ENCODE measurements around the gene PXMP2. TPM values are rescaled to one million over a fixed set of nuclear protein-coding genes. Genes with fewer than 3 reads are reported as not detected.

The PXMP2 gene
- total RNA-seq, 4 donors from 2014 or later: 25.7 to 57.6 (median 38.4) TPM

DNA sequence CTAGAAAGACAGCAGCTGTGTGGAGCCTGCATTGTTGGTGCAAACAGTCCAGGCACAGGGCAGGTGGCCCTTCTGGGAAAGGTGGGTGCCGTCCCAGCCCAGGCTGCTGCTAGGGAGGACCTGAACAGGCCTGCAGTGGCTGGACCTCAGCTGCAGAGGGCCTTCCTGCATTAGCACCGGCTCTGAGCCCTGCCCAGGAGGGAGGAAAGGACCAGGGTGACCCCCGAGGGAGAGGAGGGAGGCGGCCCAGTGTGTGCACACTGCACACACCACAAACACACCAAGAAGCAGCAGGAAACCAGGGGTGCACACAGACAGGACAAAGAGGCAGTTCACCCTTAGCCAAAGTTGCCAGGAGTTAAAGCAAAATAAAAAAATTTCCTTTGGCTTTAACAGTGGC, 15.3 kb downstream of the PXMP2 start:
- intact Hi-C loops (cut with DNase I): no loop called here
- TF ChIP-seq POLR2A (IDR thresholded peaks at IDR 0.05): no peak
- TF ChIP-seq, protein P1, sequence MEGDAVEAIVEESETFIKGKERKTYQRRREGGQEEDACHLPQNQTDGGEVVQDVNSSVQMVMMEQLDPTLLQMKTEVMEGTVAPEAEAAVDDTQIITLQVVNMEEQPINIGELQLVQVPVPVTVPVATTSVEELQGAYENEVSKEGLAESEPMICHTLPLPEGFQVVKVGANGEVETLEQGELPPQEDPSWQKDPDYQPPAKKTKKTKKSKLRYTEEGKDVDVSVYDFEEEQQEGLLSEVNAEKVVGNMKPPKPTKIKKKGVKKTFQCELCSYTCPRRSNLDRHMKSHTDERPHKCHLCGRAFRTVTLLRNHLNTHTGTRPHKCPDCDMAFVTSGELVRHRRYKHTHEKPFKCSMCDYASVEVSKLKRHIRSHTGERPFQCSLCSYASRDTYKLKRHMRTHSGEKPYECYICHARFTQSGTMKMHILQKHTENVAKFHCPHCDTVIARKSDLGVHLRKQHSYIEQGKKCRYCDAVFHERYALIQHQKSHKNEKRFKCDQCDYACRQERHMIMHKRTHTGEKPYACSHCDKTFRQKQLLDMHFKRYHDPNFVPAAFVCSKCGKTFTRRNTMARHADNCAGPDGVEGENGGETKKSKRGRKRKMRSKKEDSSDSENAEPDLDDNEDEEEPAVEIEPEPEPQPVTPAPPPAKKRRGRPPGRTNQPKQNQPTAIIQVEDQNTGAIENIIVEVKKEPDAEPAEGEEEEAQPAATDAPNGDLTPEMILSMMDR (IDR thresholded peaks at IDR 0.05): no peak
- no peaks in the 10 kb centered on the region for H3K27me3 ChIP-seq
- no peak overlapping the region for H3K4me3 ChIP-seq (replicated peaks in 1 of 3)
- no peak overlapping the region for H3K27ac ChIP-seq
- H3K9me3 ChIP-seq: no peaks in the 10 kb centered on the region
- no peak for DNase-seq
- H3K4me1 ChIP-seq: no peaks in the 10 kb centered on the region
- WGBS, 2 donors: 56 to 100% methylated on average over 1 to 2 of the region's 4 CpGs
- H3K36me3 ChIP-seq: no peaks in the 10 kb centered on the region

DNA sequence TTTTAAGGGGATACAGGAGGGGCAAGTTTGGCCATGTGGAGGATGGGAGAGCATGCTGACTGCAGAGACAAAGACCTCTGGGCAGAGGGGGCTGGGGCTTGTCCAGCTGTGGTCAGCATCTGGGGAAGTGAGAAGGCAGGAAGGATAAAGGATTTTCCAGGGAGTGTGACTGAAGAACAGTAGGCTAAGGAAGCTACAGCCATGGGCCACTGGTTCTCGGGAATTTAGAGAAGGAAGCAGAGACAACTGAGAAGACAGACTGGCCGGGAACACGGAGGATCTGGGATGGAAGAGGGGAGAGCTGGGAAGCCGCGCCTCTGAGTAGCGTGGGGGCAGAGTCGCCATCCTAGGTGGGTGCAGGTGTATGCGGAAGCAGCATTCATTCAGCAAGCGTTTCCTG, 16.3 kb downstream of the PXMP2 start:
- Histone ChIP-seq H3K36me3 (no peaks in the 10 kb centered on the region), H3K4me3 (replicated peaks in 1 of 3) (no peak overlapping the region), H3K4me1 (no peaks in the 10 kb centered on the region), H3K27ac (no peak overlapping the region), H3K9me3 (no peaks in the 10 kb centered on the region), H3K27me3 (no peaks in the 10 kb centered on the region)
- intact Hi-C loops (cut with DNase I): no loop called here
- WGBS, 2 donors: 74 to 81% methylated on average over 9 of the region's 9 CpGs
- TF ChIP-seq, protein P1 (IDR thresholded peaks at IDR 0.05): no peak
- TF ChIP-seq POLR2A (IDR thresholded peaks at IDR 0.05): no peak
- DNase-seq: no peak

- Histone ChIP-seq H3K27ac (no peak overlapping the region), H3K36me3 (no peaks in the 10 kb centered on the region), H3K27me3 (no peaks in the 10 kb centered on the region), H3K9me3 (no peaks in the 10 kb centered on the region), H3K4me1 (peaks cover 7 to 11% of the 10 kb centered on the region in 2 donors), H3K4me3 (replicated peaks in 1 of 3) (no peak overlapping the region)
- 93 to 97% methylated on average over 6 of the region's 6 CpGs for WGBS, 2 donors
- DNase-seq: no peak
- no peak for TF ChIP-seq POLR2A (IDR thresholded peaks at IDR 0.05)
- TF ChIP-seq, protein P1 (IDR thresholded peaks at IDR 0.05): no peak
- intact Hi-C loops (cut with DNase I): no loop called here
Measured at GRCh38 chr12:132707241-132707640, 19.9 kb downstream of the PXMP2 start.

- no peak overlapping the region for H3K4me3 ChIP-seq (replicated peaks in 1 of 3)
- intact Hi-C loops (cut with DNase I): no loop called here
- H3K36me3 ChIP-seq: no peaks in the 10 kb centered on the region
- H3K27me3 ChIP-seq: no peaks in the 10 kb centered on the region
- no peaks in the 10 kb centered on the region for H3K9me3 ChIP-seq
- peaks cover 7 to 11% of the 10 kb centered on the region in 2 donors for H3K4me1 ChIP-seq
- no peak for DNase-seq
- WGBS, 2 donors: 88 to 93% methylated on average over 2 of the region's 2 CpGs
- H3K27ac ChIP-seq: no peak overlapping the region
- TF ChIP-seq, protein P1 (IDR thresholded peaks at IDR 0.05): no peak
- TF ChIP-seq POLR2A (IDR thresholded peaks at IDR 0.05): no peak
Measured at GRCh38 chr12:132708150-132708549, 20.8 kb downstream of the PXMP2 start.

GRCh38 chr12:132710043-132710404, 22.6 kb downstream of the PXMP2 start:
- peak in 1 of 2 donors; percentile 7 for DNase-seq
- intact Hi-C loops (cut with DNase I): no loop called here
- Histone ChIP-seq H3K4me1 (peaks cover 7 to 11% of the 10 kb centered on the region in 2 donors), H3K9me3 (no peaks in the 10 kb centered on the region), H3K4me3 (replicated peaks in 1 of 3) (peak overlapping the region; percentile 42 to 98 (median 67)), H3K27ac (peak overlapping the region; percentile 6 to 85 (median 78)), H3K36me3 (no peaks in the 10 kb centered on the region), H3K27me3 (no peaks in the 10 kb centered on the region)
- TF ChIP-seq, protein P1 (IDR thresholded peaks at IDR 0.05): no peak
- TF ChIP-seq POLR2A (IDR thresholded peaks at IDR 0.05): no peak
- WGBS, 2 donors: 2% methylated on average over 8 to 26 of the region's 26 CpGs

All from thyroid gland (tissue), 4 donors.